ENCODE measurements around the gene IL18RAP.

Gene IL18RAP

DNA sequence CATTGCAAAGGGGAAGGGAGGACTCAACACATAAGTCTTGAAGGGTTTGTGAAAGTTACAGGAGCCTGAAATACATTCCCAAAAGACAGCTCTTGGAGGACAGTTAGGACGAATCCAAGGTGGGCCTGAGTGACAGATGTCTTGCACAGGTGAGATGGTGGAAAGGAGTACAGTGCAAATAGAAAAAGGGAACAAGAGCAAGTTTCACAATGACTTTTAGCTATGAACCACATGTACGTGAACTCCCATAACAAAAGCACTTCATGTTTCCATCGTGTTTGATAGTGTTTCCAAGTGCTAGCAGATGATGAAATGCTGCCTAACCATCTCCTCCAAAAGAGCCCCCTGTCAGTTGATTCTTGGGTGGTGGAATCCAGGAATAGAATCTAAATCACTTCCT is 1.8 kb downstream of the IL18RAP start:
- no peak for DNase-seq

DNA sequence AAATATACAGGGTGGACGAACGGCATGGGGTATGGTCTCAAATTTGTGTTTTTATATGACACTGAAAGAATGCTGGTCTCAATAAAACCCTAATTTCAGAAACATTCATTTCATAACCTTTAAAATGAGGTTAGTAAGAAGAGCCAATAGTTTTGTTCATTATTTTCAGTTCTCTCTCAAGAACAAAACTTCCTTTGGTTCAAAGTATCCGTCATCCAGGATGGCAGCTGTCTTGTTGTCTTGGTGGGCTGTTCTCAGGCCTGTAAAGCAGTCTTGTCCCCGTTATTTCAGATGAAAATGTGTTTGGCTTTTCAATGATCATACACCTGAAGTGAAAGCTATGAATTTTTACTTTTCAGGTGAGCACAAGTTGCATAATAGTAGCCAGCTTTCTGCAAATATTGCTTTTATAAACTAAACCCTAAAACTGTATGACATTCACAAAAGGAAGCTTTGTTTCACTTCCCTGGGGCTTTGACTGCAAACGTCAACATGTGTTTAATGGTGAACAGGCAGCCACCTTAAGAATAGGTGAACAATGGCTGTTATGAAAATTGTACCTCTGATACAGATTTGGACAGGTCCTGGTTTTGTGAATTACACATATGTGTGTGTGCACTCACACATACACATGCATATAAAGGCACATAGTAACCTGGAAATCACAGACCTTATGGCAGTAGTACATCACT is 2.6 kb downstream of the IL18RAP start:
- no peak for DNase-seq

DNA sequence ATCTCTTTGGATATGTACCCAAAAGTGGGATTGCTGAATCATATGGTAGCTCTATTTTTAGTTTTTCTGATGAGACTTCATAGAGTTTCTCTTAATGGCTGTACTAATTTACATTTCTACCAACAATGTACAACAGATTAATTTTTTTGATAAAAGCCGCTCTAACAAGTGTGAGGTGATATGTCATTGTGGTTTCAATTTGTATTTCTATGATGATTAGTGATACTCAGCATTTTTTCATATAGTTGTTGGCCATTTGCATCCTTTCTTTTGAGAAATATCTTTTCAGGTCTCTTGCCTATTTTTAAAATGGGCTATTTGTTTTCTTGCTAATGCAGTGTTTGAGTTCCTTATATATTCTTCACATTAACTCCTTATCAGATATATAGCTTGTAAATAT is 4.3 kb downstream of the IL18RAP start:
- no peak for DNase-seq

DNA sequence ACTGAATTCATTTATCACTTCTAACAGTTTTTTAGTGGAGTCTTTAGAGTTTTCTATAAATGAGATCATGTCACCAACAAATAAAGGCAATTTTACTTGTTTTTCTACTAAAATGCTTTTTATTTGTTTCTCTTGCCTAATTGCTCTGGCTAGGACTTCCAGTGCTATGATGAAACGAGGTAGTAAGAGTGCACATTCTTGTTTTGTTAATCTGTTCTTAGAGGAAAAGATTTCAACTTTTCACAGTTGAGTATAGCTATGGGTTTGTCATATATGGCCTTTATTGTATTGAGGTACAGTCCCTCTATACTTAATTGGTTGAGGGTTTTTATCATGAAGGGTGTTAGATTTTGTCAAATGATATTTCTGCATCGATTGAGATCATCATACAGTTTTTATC is 5.6 kb downstream of the IL18RAP start:
- no peak for DNase-seq

DNA sequence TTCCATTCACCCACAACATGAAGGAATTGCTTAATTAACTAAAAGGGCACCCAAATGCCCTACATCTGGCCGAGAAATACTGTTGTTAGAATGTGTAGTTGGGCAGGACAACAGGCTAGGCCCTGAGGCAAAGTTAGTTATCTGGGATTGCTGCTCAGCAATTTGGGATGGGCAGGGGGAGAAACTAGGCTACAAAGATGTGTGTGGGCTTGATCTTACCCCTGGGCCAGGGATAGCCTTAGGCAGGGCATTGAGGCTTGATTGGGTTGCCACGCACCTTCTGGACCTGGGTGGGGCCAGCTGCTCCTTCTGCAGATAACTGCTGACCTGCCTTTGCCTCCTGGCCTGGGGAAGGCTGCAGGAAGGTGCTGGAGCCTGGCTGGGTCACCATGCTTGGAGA is 9.4 kb downstream of the IL18RAP start:
- no peak for DNase-seq

DNA sequence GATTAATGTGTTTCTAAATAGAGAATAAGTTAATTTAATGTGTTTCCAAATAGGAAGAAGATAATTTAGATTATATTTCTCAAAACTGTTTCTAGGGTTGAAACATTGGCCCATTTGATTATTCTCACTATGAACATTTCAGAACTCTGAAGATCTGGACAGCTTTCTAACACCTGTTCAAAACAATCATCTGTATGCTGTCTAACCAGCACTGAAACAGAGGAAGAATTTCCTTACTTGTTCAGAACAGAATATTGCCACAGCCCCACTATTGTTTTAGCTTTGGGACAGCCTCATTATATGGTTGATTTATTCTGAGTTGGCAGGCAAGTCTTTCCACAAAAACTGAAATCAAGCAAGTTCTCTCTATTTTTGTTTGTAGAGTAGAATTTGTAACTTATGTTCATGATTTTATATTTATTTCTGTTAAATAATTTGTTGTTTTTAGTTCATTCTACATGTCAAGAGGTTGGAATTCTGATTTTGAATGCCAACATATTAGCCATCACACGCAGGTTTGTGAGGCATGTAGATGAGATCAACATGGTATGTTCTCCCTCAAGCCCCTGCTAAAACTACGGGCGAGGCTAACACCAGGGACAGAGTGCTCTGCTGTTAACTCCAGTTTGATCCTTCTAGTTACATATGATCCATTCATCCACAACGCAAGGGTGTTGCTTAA is 11.2 kb downstream of the IL18RAP start:
- DNase-seq: no peak

DNA sequence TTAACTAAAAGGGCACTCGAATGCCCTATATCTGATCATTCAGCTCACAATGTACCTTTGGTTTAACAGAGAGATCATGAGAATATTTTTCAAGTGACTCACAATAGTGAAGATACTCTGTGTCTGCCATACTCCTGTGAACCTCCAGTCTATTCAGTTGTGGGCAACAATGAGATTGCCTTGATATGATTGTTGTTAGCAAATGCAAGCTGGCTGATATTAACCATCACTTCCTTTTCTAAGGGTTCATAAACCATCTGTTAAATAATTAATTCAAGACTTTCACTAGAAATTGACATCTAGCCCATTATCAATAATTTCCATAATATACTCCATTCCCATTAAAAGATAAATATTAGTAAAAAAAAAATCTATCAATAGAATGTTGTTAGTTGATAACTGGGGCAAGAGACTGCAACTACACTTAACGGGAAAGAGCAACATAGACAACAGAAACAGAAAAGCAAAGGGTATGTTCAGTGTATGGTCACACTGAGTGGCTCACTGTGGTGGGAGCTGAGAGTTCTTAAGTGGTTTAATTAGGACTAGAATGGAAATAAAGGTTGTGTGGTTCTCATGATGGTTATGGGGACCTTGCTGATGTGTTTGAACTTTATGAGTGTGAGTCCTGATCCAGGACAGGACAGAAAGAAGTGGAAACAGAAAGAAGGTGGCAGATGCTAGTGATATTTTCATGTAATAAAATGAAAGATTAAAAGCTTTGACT is 11.9 kb downstream of the IL18RAP start:
- no peak for DNase-seq

DNA sequence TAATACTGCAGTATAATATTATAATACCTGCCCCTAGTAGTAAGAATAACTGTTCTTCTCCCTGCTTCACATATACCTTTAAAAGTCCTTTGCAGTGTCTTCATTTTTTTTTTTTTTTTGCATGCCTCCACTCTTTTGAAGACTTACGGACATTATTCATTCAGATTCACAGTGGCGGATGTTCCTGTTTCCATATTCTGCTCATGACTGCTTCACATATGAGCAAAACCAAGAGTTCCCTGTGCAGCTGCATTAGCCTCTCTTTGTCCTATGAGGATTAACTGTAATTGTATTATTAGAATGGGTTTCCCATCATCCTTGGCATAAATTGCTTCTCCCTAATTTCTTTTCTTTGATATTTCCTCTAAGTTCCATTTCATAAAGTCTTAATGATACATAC is 12.8 kb downstream of the IL18RAP start:
- DNase-seq: no peak

DNA sequence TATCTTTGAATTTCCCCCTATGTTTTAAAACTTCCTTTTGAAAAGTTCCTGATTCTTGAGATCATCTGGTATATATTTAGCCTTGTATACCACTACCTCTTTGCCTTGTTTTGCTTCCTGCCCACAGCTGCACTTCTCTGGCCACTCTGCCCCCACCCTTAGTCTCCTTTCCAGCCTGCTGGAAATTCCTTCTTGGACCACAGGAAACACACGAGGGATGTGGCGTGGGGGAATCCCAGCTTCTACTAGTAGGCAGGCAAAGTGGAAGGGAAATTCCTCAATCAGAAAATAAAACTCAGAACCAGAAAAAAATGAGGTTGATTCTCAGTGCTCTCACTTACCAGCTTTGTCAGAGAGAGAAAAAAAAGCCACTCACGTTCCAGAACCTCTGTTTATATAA is 13.4 kb downstream of the IL18RAP start:
- DNase-seq: no peak

DNA sequence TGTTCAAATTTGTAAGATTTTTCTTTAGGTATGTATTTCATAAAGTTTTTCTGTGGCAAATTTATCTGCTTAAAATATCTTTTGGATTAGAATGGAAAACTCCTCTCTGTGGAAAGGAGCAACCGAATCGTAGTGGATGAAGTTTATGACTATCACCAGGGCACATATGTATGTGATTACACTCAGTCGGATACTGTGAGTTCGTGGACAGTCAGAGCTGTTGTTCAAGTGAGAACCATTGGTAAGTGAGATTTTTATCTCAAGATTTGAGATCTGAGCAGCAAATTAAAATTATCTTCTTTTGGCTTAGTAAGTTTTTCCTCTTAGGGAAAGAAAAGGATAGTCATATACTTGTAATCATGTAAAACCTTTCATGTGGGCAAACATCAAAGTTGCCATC is 14.2 kb downstream of the IL18RAP start:
- no peak for DNase-seq

DNA sequence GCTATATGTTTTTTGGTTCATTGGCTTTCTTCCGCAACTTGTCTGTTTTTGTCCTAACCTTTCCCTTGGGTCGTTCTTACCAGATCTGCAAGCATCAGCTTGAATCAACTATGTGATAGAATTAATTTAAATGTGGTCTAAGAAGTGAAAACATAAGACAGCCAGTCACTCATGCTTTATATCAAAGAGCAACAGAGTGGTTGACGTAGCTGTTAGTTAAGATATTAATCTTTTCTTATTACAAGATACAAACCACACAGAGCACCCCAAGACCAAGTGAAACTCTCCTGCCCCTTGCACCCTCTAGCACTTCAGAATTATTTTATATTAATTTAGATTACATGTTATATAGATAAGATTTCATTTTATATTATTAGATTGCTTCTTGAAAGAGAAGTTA is 15.2 kb downstream of the IL18RAP start:
- no peak for DNase-seq

DNA sequence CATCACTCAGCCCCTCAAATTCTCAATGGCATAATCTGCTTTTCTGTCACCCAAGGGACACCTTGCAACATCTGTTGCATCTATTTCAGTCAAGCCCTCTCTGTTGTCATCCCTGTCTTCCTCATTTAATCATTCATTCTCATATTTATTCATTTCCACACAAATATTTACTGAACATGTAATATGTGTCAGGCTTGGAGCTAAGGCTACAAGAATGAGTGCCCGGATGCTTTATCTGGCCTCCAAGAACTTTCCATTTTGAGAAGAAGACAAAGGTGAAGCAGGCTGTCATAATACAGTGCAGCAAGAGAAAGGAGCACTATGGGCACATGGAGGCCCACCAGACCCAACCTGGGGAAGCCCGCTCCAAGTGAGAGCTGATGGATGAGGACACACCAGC is 15.6 kb downstream of the IL18RAP start:
- no peak for DNase-seq

DNA sequence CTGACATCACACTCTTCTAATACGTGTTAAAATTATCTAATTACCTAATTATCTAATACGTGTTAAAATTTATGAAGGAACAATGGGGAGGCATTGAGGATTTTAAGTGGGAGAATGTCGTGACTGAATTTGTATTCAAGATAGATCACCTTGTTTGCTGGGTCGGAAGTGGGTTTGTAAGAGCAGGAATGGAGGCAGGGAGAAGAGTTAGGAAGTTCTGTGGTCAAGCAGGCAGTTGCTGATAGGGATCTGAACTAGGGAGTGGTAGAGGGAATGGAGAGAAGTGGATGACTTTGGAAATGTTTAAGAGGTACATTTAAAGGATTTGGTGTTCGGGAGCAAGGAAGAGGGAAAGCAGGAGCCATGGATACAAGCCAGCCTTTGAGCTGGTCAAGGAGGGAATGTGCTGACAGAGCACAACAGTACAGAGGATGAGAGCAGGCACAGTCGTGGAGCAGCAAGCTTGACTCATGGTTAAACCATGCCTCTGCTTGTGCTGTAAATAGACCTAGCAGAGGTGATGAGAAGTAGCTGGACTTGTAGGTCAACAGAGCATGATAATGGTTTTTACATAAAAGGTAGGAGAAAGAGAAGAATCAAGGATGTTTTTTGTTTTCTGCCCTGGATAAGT is 16.2 kb downstream of the IL18RAP start:
- DNase-seq: no peak

DNA sequence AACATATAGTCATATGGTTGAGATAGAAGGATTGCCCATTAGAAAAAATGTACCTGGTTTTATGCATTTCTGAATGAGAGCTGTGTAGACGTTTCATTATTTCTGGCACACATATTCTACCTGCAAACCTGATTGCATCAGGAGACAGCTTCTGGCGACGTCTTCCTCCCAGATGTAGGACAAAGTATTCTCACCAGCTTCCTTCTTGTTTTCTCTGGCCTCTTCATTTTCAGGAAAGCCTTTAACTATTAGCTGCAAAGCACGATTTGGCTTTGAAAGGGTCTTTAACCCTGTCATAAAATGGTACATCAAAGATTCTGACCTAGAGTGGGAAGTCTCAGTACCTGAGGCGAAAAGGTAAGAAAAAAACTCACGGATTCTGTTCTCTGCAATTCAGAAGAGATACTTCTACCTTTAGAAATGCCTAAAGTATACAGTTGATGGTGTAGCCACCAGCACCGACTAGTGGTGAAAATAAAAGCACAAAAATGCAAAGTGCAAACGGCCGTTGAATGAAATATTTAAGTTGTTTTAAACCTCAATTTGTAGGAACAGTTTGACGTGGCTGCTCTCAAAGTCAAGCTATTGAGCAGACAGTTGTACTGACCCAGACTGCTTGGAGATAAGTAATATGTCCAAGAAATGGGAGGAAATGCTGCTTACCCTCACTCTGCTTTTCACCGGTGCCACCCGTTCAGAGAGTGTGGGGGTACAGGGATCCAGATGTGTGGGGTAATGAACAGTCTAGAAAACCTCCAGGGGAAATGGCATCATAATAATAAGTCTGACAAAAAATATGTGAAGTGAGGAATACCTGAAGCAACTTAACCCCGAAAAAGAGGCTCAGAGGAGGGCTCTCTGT is 20.2 kb downstream of the IL18RAP start:
- peak; percentile 2 to 8 for DNase-seq

DNA sequence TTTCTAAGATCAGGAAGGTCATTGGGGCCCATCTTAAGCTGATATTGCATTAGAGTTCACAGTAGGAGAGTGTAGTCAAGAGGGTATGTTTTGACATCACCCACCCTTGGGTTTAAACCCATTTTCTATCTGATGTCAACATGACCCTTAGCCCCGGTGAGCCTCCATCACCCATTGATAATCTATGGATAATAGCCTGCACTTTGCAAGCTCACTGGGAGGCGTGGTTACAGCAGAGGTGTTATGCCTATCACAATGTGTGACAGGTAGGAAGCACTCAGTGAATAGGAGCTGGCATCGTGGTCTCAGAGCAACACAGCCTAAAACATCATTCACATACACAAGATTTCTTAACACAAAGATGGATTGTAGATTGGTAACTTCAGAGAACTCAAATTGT is 21.3 kb downstream of the IL18RAP start:
- DNase-seq: no peak

DNA sequence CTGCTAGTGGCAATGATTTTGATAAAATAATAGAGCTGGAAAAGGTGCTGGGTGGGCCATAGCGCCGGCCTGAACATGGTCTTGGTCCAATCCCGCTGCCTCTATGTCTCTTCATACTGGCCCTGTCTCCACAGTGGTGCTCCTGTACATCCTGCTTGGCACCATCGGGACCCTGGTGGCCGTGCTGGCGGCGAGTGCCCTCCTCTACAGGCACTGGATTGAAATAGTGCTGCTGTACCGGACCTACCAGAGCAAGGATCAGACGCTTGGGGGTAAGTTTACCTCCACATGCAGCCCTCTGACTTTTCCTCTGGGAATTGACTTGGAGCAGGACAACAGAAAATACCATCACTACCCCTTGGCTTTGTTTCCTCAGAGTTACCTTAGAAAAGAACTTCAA is 24.0 kb downstream of the IL18RAP start:
- DNase-seq: no peak

DNA sequence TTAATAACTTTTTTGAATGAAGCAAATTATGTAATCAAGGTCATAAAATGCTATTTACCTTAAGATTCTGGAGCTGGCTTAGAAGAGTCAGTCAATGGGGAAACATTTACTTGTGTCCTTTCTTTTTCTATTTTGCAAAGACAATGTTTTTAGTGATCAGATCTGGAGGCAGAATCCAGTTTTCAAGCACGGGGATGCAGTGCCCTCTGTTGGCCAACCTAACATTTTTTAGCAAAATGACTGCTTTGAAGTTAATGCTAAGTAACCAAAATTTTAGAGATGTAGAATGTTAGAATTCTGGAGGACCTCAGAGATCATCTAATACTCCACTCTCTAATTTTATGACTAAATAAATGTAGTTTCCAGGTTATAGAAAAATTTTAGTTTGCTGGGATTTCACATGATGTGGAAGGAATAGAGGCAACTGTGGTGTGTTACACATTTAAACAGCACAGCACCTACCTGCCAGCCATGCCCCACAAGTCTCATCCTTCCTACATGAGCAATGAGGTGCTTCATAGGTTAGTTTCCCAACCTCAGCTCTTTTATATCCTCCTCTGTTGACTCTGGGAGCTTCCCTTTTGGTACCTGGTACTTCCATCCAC is 26.5 kb downstream of the IL18RAP start:
- DNase-seq: peak; percentile 9 to 28

DNA sequence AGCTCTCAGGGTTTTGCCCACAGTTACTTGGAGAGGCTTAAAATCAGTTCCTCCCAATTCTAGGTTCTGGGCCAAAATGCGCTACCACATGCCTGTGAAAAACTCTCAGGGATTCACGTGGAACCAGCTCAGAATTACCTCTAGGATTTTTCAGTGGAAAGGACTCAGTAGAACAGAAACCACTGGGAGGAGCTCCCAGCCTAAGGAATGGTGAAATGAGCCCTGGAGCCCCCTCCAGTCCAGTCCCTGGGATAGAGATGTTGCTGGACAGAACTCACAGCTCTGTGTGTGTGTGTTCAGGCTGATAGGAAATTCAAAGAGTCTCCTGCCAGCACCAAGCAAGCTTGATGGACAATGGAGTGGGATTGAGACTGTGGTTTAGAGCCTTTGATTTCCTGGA is 29.0 kb downstream of the IL18RAP start:
- no peak for DNase-seq

DNA sequence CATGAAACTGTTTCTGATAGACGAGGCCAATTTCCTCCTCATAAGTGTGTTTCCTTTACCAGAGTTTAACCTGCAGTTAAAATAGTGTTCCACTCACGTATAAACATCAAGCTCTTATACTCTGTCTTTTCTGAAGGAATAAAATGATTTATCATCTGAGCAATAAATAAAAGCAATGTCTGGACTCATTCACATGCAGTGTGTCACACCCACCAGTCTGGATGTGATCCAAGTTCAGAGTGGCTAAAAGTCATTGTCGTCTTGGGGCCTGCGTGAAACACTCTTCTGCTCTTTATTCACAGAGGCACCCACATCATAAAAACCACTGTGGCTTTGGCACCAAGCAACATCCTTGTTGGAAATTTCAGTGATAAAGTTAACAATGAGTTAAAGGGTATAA is 30.5 kb downstream of the IL18RAP start:
- no peak for DNase-seq

DNA sequence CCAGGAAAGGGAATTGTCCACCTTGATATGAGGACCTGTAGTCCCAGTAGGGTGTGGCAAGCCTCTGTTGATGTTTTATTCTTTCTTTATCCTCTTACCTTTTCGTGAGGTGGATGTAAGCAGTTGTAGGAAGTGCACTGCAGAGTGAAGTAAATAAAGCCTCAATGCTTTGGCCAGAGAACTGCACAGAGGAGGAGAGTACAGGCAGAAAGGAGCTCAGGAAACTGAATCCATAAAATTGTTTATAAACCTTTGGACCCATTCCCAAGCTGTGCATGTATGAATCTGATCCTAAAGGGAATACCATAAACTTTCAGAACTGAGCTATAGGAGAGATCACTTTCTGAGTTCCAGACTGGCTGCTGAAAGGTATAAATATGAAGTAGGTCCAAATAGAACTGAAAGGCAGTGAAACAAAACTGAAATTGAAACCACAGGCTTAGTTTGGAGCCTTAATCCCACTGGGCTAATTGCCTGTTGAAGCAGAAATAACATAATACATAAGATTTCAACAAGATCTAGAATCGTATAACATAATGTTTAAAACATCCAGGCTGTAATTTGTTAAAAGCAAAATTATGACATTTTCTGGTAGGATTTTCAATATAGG is 32.2 kb downstream of the IL18RAP start:
- no peak for DNase-seq

DNA sequence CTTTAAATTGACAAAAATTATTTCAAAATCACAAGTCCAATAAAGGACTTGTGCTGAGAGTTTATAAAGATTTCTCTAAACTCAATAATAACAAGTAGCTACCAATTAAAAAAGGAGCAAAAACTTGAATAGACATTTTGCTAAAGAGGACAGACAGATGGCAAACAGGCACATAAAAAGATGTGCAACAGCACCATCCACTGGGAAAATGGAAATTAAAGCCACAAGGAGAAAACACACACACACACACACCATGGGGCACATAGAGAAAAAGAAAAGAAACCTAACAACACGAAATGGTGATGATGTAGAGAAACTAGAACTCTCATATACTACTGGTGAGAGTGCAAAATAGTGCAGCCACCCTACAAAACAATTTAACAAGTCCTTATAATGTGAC is 37.5 kb downstream of the IL18RAP start:
- no peak for DNase-seq

DNA sequence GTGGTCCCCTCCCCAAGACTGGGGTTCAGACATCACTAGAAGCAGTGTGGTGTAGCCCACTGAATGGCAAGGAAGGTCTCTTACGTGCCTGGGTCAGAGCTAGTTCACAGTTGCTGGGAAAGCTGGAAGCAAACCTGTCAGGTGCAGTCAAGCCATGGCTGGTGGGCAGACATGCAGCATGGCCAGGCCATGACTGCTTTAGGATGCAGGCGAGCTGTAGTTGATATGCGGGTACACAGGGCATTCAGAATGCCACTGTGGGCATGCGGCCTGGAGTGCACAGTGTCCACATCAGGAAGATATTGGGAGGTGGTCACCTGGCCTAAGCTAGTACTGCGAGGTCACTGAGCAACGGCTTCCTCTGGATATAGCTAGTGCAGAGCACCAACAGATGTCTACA is 38.2 kb downstream of the IL18RAP start:
- no peak for DNase-seq

Data from NCI-H2081 (cell line).